PC-9 (cell line): Measurements from ENCODE around the gene TECTB. TPM values are rescaled to one million over a fixed set of nuclear protein-coding genes. Genes with fewer than 3 reads are reported as not detected.

ENCODE experiments used
- BruUV-seq: library from RNA; stranded (reverse); fragments of 400-500 nt; replicated peaks from 2 replicates; lab custom pipeline; 2021; lab: Mats Ljungman, UMichigan
- CTCF ChIA-PET: fragments of 300-600 bp; sonication (Branson Sonifier 250); formaldehyde crosslinking; loops from one replicate; lab custom pipeline; 2022; ENCODE audit warnings: antibody characterized with exemption; lab: Charles Lee
- POLR2A ChIA-PET: fragments of 300-600 bp; sonication (Branson Sonifier 250); formaldehyde crosslinking; loops from one replicate; lab custom pipeline; 2022; ENCODE audit warnings: antibody characterized with exemption; ENCODE audit not compliant: unreplicated experiment; lab: Charles Lee
- DNase-seq, 2 experiments: peaks; one replicate each; pipeline versions ENCODE4 v3.0.0 to v3.0.0-alpha.2; 2015 to 2022; ENCODE audit warnings: mixed read lengths in 1 of 2
- H2AFZ ChIP-seq: fragments of 200-600 bp; sonication (generic); 2 replicates; pipeline ENCODE4 v1.8.1; 2017; ENCODE audit warnings: antibody characterized with exemption
- H3F3A ChIP-seq: fragments of 200-600 bp; sonication (generic); 2 replicates; pipeline ENCODE4 v1.8.1; 2017; ENCODE audit warnings: antibody characterized with exemption, mild to moderate bottlenecking, low read depth; ENCODE audit not compliant: insufficient read depth
- H3K27ac ChIP-seq: fragments of 200-600 bp; sonication (generic); 2 replicates; pipeline ENCODE4 v1.6.1; 2016; ENCODE audit warnings: mixed run types
- H3K27me3 ChIP-seq: fragments of 200-600 bp; sonication (generic); 2 replicates; pipeline ENCODE4 v1.6.1; 2016; ENCODE audit warnings: low read depth, mixed run types; ENCODE audit not compliant: insufficient read depth
- H3K36me3 ChIP-seq: fragments of 200-600 bp; sonication (generic); 2 replicates; pipeline ENCODE4 v1.6.1; 2016; ENCODE audit warnings: low read depth, mixed run types
- H3K4me1 ChIP-seq: fragments of 200-600 bp; sonication (generic); replicated peaks from 2 replicates; pipeline ENCODE4 v1.6.1; 2016; ENCODE audit warnings: mixed run types; ENCODE audit not compliant: insufficient read depth
- H3K4me2 ChIP-seq: fragments of 200-600 bp; sonication (generic); 2 replicates; pipeline ENCODE4 v1.6.1; 2017; ENCODE audit warnings: mixed run types
- H3K4me3 ChIP-seq: fragments of 200-600 bp; sonication (generic); 2 replicates; pipeline ENCODE4 v1.6.1; 2016; ENCODE audit warnings: mixed run types
- H3K79me2 ChIP-seq: fragments of 200-600 bp; sonication (generic); 2 replicates; pipeline ENCODE4 v1.6.1; 2017; ENCODE audit warnings: low read depth, mixed run types
- H3K9me2 ChIP-seq: fragments of 200-600 bp; sonication (generic); 2 replicates; pipeline ENCODE4 v1.8.1; 2017; ENCODE audit warnings: mild to moderate bottlenecking; ENCODE audit not compliant: insufficient read depth
- H3K9me3 ChIP-seq: fragments of 200-600 bp; sonication (generic); 2 replicates; pipeline ENCODE4 v1.8.1; 2016; ENCODE audit warnings: low read depth; ENCODE audit not compliant: insufficient read depth
- H4K20me1 ChIP-seq: fragments of 200-600 bp; sonication (generic); 2 replicates; pipeline ENCODE4 v1.8.1; 2017; ENCODE audit not compliant: insufficient read depth
- EZH2 ChIP-seq: fragments of 200-600 bp; sonication (generic); IDR thresholded peaks from 2 replicates; pipeline ENCODE4 v1.8.0; 2017; ENCODE audit warnings: antibody characterized with exemption, low read depth
- intact Hi-C: fragments of 100-400 bp; cut with micrococcal nuclease; formaldehyde crosslinking; loops from one replicate; pipeline ENCODE4 v1.10.0; 2022; ENCODE audit not compliant: unreplicated experiment
- total RNA-seq: library from RNA; stranded (reverse); gene quantifications from 2 replicates; pipeline ENCODE4 v1.2.3, GENCODE V29; 2021
- TF ChIP-seq, protein P1 (sequence below): fragments of 200-600 bp; sonication (generic); conservative IDR thresholded peaks from 2 replicates; pipeline ENCODE4 v1.6.1; 2017; ENCODE audit warnings: mixed run types, antibody characterized with exemption, mild to moderate bottlenecking, moderate library complexity

Gene TECTB
- total RNA-seq, 1 experiment from 2014 or later: not detected

DNA sequence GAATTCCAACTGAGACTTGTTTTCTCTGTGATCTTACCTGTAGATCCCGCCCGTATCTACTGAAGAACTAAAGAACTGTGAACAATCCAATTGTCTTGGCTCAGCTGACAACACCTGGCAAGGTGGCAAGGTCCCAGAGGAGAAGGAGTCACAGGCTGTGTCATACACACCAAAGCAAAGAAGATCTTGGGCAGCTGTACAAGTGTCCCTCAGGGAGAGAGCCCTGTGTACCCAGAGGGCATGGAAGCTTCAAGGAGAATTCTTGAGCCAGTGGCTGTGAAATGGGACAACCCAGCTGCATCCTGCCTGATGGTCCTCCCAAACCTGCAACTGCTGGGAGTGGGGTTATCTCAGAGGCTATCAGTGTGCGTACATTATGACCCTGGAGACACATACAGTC is 46.7 kb upstream of the TECTB start:
- Histone ChIP-seq H3K4me2 (no peak overlapping the region), H3K4me1 (no peaks in the 10 kb centered on the region), H3K9me3 (no peaks in the 10 kb centered on the region), H3K79me2 (no peaks in the 10 kb centered on the region), H3K4me3 (no peak overlapping the region), H3F3A (no peaks in the 10 kb centered on the region), H4K20me1 (no peaks in the 10 kb centered on the region), H2AFZ (no peak overlapping the region), H3K36me3 (no peaks in the 10 kb centered on the region), H3K27me3 (no peaks in the 10 kb centered on the region), H3K9me2 (no peaks in the 10 kb centered on the region), H3K27ac (no peak overlapping the region)
- intact Hi-C loops: no loop called here
- no TSS peak for BruUV-seq
- ChIA-PET POLR2A (no interaction called here), CTCF (no interaction called here)
- TF ChIP-seq, protein P1, sequence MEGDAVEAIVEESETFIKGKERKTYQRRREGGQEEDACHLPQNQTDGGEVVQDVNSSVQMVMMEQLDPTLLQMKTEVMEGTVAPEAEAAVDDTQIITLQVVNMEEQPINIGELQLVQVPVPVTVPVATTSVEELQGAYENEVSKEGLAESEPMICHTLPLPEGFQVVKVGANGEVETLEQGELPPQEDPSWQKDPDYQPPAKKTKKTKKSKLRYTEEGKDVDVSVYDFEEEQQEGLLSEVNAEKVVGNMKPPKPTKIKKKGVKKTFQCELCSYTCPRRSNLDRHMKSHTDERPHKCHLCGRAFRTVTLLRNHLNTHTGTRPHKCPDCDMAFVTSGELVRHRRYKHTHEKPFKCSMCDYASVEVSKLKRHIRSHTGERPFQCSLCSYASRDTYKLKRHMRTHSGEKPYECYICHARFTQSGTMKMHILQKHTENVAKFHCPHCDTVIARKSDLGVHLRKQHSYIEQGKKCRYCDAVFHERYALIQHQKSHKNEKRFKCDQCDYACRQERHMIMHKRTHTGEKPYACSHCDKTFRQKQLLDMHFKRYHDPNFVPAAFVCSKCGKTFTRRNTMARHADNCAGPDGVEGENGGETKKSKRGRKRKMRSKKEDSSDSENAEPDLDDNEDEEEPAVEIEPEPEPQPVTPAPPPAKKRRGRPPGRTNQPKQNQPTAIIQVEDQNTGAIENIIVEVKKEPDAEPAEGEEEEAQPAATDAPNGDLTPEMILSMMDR: no peak
- TF ChIP-seq EZH2: no peak
- no peak for DNase-seq

DNA sequence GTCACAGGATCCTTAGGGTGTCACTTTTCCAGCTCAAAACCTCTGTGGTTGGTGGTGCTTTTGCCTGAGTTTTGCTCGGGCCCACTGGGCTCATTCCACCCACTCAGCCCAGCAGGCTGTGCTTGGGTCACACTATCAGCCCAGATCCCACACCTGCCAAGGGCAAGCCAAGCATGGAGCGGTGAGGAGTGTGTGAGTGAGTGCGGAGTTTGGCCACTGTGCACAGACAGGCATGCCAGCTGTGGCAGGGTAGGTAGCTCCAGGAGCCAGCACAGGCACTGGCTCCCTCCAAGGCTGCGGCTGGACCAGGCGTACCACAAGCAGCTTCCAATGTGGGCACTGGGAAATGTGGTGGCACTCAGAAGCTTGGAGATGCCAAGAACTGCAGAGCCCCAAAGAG is 43.9 kb upstream of the TECTB start:
- Histone ChIP-seq H3K4me1 (no peaks in the 10 kb centered on the region), H3F3A (no peaks in the 10 kb centered on the region), H3K4me3 (no peak overlapping the region), H3K27me3 (no peaks in the 10 kb centered on the region), H4K20me1 (no peaks in the 10 kb centered on the region), H3K36me3 (no peaks in the 10 kb centered on the region), H2AFZ (no peak overlapping the region), H3K9me3 (no peaks in the 10 kb centered on the region), H3K79me2 (no peaks in the 10 kb centered on the region), H3K4me2 (no peak overlapping the region), H3K9me2 (no peaks in the 10 kb centered on the region), H3K27ac (no peak overlapping the region)
- DNase-seq: no peak
- BruUV-seq: no TSS peak
- ChIA-PET POLR2A (no interaction called here), CTCF (no interaction called here)
- TF ChIP-seq EZH2: no peak
- TF ChIP-seq, protein P1: no peak
- intact Hi-C loops: no loop called here

GRCh38 chr10:112240441-112240840 is 42.8 kb upstream of the TECTB start:
- POLR2A ChIA-PET: no interaction called here
- no peak for DNase-seq

More at GRCh38 chr10:112240441-112240840, 42.8 kb upstream of the TECTB start:
- Histone ChIP-seq H4K20me1 (no peaks in the 10 kb centered on the region), H3K9me2 (no peaks in the 10 kb centered on the region), H2AFZ (no peak overlapping the region), H3K4me3 (no peak overlapping the region), H3F3A (no peaks in the 10 kb centered on the region), H3K79me2 (no peaks in the 10 kb centered on the region), H3K27ac (no peak overlapping the region), H3K4me2 (no peak overlapping the region), H3K36me3 (no peaks in the 10 kb centered on the region), H3K27me3 (no peaks in the 10 kb centered on the region), H3K9me3 (no peaks in the 10 kb centered on the region), H3K4me1 (no peaks in the 10 kb centered on the region)
- TF ChIP-seq EZH2: no peak
- TF ChIP-seq, protein P1: no peak
- BruUV-seq: no TSS peak
- CTCF ChIA-PET: no interaction called here
- intact Hi-C loops: no loop called here
